ENCODE data around the gene NPC1L1.

NPC1L1 gene

GRCh38 chr7:44536090-44536489 is 5.0 kb downstream of the NPC1L1 start:
- DNase-seq (ENCODE audit: low read depth in 3 of 3) = no peak

GRCh38 chr7:44535348-44536064 is 5.6 kb downstream of the NPC1L1 start:
- no peak for DNase-seq (ENCODE audit: low read depth in 3 of 3)

- DNase-seq (ENCODE audit: low read depth in 3 of 3) = peak; percentile 10 to 45 (median 25)
Observed at GRCh38 chr7:44534501-44534900, 6.6 kb downstream of the NPC1L1 start.

DNA sequence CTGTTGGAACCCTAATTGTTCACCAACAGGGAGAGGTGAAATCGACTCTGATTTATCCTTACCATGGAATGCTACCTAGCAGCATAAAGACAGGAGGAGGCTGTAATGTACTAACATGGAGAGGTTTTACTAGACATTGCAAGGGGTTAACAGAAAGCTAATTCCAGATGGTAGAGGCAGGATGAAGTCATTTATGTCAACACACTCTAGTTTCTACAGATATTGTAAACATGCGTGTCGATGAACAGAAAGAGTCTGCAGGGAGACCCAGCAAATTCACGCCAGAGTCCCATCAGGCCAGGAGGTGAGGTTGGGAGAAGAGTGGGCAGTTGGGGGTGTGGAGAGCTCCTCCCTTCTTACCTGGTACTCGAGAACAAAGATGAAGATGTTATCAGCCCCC is 7.0 kb downstream of the NPC1L1 start:
- no peak for DNase-seq (ENCODE audit: low read depth in 3 of 3)

DNA sequence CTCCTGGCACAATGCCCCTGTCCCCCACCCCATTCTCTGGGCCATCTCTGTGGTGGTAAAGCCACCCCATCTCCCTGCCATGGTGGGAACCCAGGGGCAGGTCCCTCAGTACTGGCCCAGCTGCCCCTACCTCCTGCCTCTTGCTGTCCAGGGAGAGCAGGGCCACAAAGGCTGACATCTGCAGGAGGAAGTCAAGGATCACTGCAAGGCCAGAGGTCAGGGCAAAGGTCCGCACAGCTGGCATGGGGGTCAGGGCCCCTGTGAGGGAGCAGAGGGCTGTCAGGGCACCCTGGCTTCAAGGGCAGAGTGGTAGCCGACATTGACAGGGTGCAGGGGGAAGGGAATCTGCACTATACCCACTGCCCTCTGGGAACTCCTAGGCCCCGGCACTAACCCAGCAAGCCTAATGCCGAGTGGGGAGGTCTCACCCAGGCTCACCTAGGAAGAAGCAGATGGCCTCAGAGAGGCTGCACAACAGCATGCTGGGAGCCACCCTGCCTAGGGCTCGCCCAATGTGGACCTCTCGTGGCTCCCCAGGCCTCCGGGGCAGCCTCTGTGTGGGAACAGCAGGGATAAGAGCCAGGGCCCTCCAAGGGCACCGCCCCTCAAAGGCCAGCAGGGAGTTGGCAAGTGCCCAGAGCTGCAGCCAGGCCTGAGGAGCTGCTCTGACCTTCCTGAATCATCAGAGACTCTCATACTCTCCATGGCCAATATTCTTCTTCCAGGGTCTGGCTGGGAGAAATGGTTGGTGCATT is 7.7 kb downstream of the NPC1L1 start:
- DNase-seq (ENCODE audit: low read depth in 3 of 3) = no peak

GRCh38 chr7:44531421-44532380 is 9.4 kb downstream of the NPC1L1 start:
- DNase-seq (ENCODE audit: low read depth in 3 of 3) = no peak

- no peak for DNase-seq (ENCODE audit: low read depth in 3 of 3)
Observed at GRCh38 chr7:44530990-44531389, 10.1 kb downstream of the NPC1L1 start.

- no peak for DNase-seq (ENCODE audit: low read depth in 3 of 3)
Observed at GRCh38 chr7:44524811-44525388, 16.2 kb downstream of the NPC1L1 start.

DNA sequence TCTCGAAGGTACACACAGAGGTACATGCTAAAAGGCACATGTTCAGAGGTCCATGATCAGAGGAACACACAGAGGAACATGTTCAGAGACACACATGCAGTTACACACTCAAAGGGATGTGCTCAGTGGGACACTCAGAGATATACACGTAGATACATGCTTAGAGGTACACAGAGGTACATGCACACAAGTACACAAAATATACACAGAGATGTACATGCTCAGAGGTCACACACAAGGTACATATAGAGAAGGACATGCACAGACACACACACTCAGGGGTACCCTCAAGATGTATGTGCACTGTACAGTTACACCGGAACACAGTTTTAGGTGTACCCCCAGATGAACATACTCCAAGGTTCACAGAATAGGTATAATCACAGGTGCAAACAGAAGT is 18.8 kb downstream of the NPC1L1 start:
- no peak for DNase-seq (ENCODE audit: low read depth in 3 of 3)

- no peak for DNase-seq (ENCODE audit: low read depth in 3 of 3)
Observed at GRCh38 chr7:44521347-44522095, 19.6 kb downstream of the NPC1L1 start.

DNA sequence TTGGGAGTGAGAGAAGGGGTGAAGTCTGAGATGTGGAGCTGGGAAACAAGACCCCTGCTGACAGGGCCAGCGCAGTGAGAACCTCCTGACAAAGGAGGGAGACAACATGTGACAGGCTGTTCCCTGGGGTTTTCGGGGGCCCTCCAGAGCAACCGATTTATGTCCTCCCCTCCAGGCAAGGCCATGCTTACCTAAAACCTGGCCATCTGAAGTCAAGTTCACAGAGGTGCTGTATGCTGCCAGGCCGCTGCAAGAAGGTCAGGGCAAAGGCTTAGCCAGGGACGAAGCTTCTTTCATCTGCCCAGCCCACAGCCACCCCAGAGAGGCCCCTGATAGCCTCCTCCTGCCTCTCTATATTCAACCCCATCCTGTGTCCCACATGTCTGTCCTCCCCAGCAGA is 20.6 kb downstream of the NPC1L1 start:
- DNase-seq (ENCODE audit: low read depth in 3 of 3) = no peak

GRCh38 chr7:44519546-44519945 is 21.6 kb downstream of the NPC1L1 start:
- no peak for DNase-seq (ENCODE audit: low read depth in 3 of 3)

DNA sequence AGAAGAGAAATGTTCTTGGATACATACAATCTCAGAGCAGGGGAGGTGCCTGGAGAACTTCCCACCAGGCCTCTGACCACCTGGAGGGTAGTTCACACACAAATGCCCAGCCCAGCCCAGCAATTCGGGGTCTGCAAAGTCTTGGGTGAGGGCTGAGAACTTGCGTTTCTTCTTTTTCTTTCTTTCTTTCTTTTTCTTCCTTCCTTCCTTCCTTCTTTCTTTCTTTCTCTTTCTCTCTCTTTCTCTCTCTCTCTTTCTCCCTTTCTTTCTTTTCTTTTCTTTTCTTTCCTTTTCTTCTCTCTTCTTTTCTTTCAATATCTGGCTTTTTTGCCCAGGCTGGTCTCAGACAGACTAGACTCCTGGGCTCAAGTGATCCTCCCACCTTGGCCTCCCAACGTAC is 22.4 kb downstream of the NPC1L1 start:
- DNase-seq (ENCODE audit: low read depth in 3 of 3) = no peak

- DNase-seq (ENCODE audit: low read depth in 3 of 3) = no peak
Observed at GRCh38 chr7:44517175-44517574, 24.0 kb downstream of the NPC1L1 start.

DNA sequence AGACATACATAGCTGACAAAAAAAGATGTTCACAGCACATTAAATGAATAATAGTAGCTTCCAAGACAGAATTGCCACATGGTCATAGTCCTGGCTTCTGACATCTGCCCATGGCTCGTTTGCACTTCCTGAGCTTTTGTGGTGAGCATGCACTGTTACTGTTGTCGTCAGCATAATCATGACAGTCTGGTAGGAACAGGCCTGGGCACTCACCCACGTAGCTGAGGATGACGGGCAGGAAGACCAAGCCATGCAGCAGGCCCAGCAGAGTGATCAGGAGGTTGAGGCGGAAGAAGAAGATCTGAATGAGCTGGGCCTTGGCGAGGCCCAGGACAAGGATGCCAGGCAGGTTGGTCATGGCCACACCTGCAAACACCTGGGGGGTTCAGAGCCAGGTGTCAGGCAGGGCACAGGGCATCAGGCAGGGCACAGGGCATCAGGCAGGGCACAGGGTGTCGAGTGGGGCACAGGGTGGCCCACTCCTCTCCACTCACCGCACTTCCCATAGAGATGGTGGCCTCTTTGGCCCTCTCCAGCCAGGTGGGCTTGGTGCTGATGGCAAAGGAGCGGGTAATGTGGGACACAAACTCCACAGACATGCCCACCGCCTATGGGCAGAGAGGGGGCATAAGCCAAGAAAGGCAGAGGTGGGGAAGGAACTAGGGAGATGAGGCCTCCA is 25.4 kb downstream of the NPC1L1 start:
- no peak for DNase-seq (ENCODE audit: low read depth in 3 of 3)

DNA sequence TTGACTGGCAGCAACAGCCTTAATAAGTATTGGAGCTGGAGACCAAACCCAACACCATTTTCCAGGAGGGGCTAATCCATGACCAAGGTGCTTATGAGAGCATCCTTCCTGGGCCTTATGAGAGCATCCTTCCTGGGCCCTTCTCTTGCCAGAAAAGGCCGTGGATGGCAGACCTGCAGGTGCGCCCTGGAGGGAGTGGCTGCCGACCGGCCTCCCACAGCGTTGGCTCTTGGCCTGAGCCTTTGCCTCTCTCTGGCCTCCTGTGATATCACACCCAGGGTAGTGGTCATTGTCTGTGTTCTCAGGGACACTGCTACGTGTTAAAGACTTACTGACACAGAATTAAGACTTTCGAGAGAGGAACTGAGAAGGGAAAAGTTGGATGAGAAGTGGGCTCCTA is 28.4 kb downstream of the NPC1L1 start:
- DNase-seq (ENCODE audit: low read depth in 3 of 3) = no peak

DNA sequence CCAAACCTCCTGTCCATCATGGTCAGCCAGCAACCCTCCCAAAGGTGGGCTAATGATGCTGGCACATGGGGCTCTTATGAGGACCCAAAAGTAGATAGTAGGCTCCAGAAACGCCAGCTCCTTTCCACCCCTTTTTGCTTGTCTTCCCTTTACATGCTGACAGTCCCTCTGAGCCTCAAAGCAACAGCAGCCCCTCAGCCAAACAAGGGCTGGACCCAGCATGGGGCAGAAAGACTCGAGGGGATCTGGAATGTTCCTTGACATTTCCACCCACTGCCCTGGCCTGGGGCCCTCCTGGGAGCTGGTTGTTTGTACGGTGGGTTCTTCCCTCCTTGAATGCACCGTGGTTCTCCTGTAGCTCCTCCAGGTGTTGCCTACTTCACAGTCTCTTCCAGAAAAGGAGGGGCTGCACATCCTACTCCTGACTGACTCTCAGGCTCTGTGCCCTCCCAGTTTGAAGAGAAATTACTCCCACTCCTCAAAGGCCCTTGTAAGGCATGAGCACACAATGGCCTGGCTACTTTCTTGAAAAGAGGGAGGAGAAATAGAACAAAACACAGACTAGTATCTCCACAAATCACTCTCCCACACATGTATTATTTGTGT is 29.2 kb downstream of the NPC1L1 start:
- no peak for DNase-seq (ENCODE audit: low read depth in 3 of 3)

- no peak for DNase-seq (ENCODE audit: low read depth in 3 of 3)
Observed at GRCh38 chr7:44511236-44511635, 29.9 kb downstream of the NPC1L1 start.

- no peak for DNase-seq (ENCODE audit: low read depth in 3 of 3)
Observed at GRCh38 chr7:44508328-44509030, 32.7 kb downstream of the NPC1L1 start.

Measured in stimulated activated CD4-positive, alpha-beta T cell treated with anti-CD3 and anti-CD28 coated beads, TNF-alpha, amount 100 ng/mL, for 24 hours (primary cell).